HG02588 (cell line): ENCODE measurements around the gene SUPT6H.
"Not testable (repeated sequence)": the region's sequence is repeated elsewhere in the genome, so short reads cannot be mapped to it uniquely, and the experiment has no call there.

Experiments used
- ATAC-seq: cut with Tn5 transposase; IDR thresholded peaks from one replicate; pipeline ENCODE4 v1.9.1; 2021; ENCODE audit warnings: mild to moderate bottlenecking, moderate library complexity; ENCODE audit not compliant: unreplicated experiment

The SUPT6H gene

GRCh38 chr17:28646039-28646754 is 15.8 kb upstream of the SUPT6H start:
- ATAC-seq = no peak

- no peak for ATAC-seq
Measured at GRCh38 chr17:28648698-28649097, 13.3 kb upstream of the SUPT6H start.

GRCh38 chr17:28655160-28655559 is 6.8 kb upstream of the SUPT6H start:
- ATAC-seq = no peak

- no peak for ATAC-seq
Measured at GRCh38 chr17:28657756-28658155, 4.2 kb upstream of the SUPT6H start.

GRCh38 chr17:28658342-28658741 is 3.7 kb upstream of the SUPT6H start:
- ATAC-seq = not testable (repeated sequence)

- ATAC-seq = not testable (repeated sequence)
Measured at GRCh38 chr17:28658766-28659496, 3.1 kb upstream of the SUPT6H start.

- ATAC-seq = not testable (repeated sequence)
Measured at GRCh38 chr17:28659497-28659881, 2.5 kb upstream of the SUPT6H start.

- no peak for ATAC-seq
Measured at GRCh38 chr17:28662527-28662829, 473 bp downstream of the SUPT6H start.

- no peak for ATAC-seq
Measured at GRCh38 chr17:28663723-28664122, 1.7 kb downstream of the SUPT6H start.

- ATAC-seq = no peak
Measured at GRCh38 chr17:28665994-28666393, 4.0 kb downstream of the SUPT6H start.

GRCh38 chr17:28667870-28668269 is 5.9 kb downstream of the SUPT6H start:
- no peak for ATAC-seq

- no peak for ATAC-seq
Measured at GRCh38 chr17:28669918-28670317, 7.9 kb downstream of the SUPT6H start.

GRCh38 chr17:28675490-28675889 is 13.5 kb downstream of the SUPT6H start:
- no peak for ATAC-seq

GRCh38 chr17:28675980-28676379 is 14.0 kb downstream of the SUPT6H start:
- no peak for ATAC-seq

GRCh38 chr17:28682655-28683054 is 20.6 kb downstream of the SUPT6H start:
- ATAC-seq = no peak

- ATAC-seq = no peak
Measured at GRCh38 chr17:28684963-28685362, 23.0 kb downstream of the SUPT6H start.

- no peak for ATAC-seq
Measured at GRCh38 chr17:28685366-28685765, 23.4 kb downstream of the SUPT6H start.

GRCh38 chr17:28686296-28686695 is 24.3 kb downstream of the SUPT6H start:
- no peak for ATAC-seq

- no peak for ATAC-seq
Measured at GRCh38 chr17:28688481-28688880, 26.5 kb downstream of the SUPT6H start.

- no peak for ATAC-seq
Measured at GRCh38 chr17:28689011-28689410, 27.0 kb downstream of the SUPT6H start.

GRCh38 chr17:28693869-28694268 is 31.9 kb downstream of the SUPT6H start:
- no peak for ATAC-seq

- no peak for ATAC-seq
Measured at GRCh38 chr17:28698253-28698941, 36.4 kb downstream of the SUPT6H start.
